Ishikawa (cell line): Measurements from ENCODE around the gene CD9.

Experiments used
- CEBPB ChIP-seq: IDR thresholded peaks from 2 replicates; pipeline ENCODE4 v1.6.1; 2012
- CREB1 ChIP-seq: IDR thresholded peaks from 2 replicates; pipeline ENCODE4 v1.6.1; 2012; ENCODE audit warnings: low read depth
- EGR1 ChIP-seq: IDR thresholded peaks from 2 replicates; pipeline ENCODE4 v1.6.1; 2012
- EP300 ChIP-seq: IDR thresholded peaks from 2 replicates; pipeline ENCODE4 v1.6.1; 2012; ENCODE audit warnings: borderline replicate concordance
- FOXM1 ChIP-seq: IDR thresholded peaks from 2 replicates; pipeline ENCODE4 v1.6.1; 2012; ENCODE audit warnings: low read depth, borderline replicate concordance
- MAX ChIP-seq: IDR thresholded peaks from 2 replicates; pipeline ENCODE4 v1.6.1; 2012
- NFIC ChIP-seq: IDR thresholded peaks from 2 replicates; pipeline ENCODE4 v1.6.1; 2012
- RAD21 ChIP-seq: IDR thresholded peaks from 2 replicates; pipeline ENCODE4 v1.6.1; 2012; ENCODE audit warnings: low read depth
- REST ChIP-seq: IDR thresholded peaks from 2 replicates; pipeline ENCODE4 v1.6.1; 2012; ENCODE audit warnings: low read depth, mild to moderate bottlenecking
- TAF1 ChIP-seq: IDR thresholded peaks from 2 replicates; pipeline ENCODE4 v1.6.1; 2012; ENCODE audit warnings: low read depth, mild to moderate bottlenecking
- TCF12 ChIP-seq: IDR thresholded peaks from 2 replicates; pipeline ENCODE4 v1.6.1; 2012; ENCODE audit warnings: low read depth
- TEAD4 ChIP-seq: IDR thresholded peaks from 2 replicates; pipeline ENCODE4 v1.6.1; 2012
- USF1 ChIP-seq: IDR thresholded peaks from 2 replicates; pipeline ENCODE4 v1.6.1; 2012
- YY1 ChIP-seq: IDR thresholded peaks from 2 replicates; pipeline ENCODE4 v1.6.1; 2012; ENCODE audit warnings: low read depth
- ZBTB7A ChIP-seq: IDR thresholded peaks from 2 replicates; pipeline ENCODE4 v1.6.1; 2012; ENCODE audit warnings: low read depth

Gene CD9

GRCh38 chr12:6284273-6284672, 84.1 kb downstream of the CD9 start:
- TF ChIP-seq CREB1 (no peak), FOXM1 (no peak), MAX (no peak), TCF12 (no peak), EGR1 (no peak), NFIC (no peak), REST (no peak), YY1 (no peak), USF1 (no peak), ZBTB7A (no peak)

- no peak for TF ChIP-seq EGR1
- TF ChIP-seq RAD21 = peak; percentile 99
Observed at GRCh38 chr12:6285063-6285477, 84.9 kb downstream of the CD9 start.

- TF ChIP-seq TEAD4 = no peak
- TF ChIP-seq REST = no peak
- no peak for TF ChIP-seq FOXM1
- no peak for TF ChIP-seq CREB1
- TF ChIP-seq CEBPB = no peak
- TF ChIP-seq TAF1 = no peak
- no peak for TF ChIP-seq EGR1
- TF ChIP-seq RAD21 = no peak
- no peak for TF ChIP-seq YY1
- no peak for TF ChIP-seq ZBTB7A
- no peak for TF ChIP-seq USF1
- no peak for TF ChIP-seq EP300
- no peak for TF ChIP-seq MAX
- TF ChIP-seq TCF12 = no peak
- TF ChIP-seq NFIC = no peak
Observed at GRCh38 chr12:6285532-6286306, 85.5 kb downstream of the CD9 start.
